Peyer's patch (tissue), 4 donors: ENCODE results near the gene ZSCAN2. TPM values are rescaled to one million over a fixed set of nuclear protein-coding genes. Genes with fewer than 3 reads are reported as not detected.

Source experiments
- DNase-seq, 3 donors: peaks; one replicate each; pipeline ENCODE4 v3.0.0-alpha.2; 2017 to 2019
- H3K27ac ChIP-seq, 4 donors: fragments of 200-600 bp; sonication (generic); one replicate each; pipeline ENCODE4 v1.5.1; 2016 to 2019
- H3K27me3 ChIP-seq, 2 donors: fragments of 200-600 bp; sonication (generic); one replicate each; pipeline ENCODE4 v1.5.1; 2019
- H3K36me3 ChIP-seq, 3 donors: fragments of 200-600 bp; sonication (generic); one replicate each; pipeline ENCODE4 v1.5.1; 2016 to 2019
- H3K4me1 ChIP-seq, 4 donors: fragments of 200-600 bp; sonication (generic); one replicate each; pipeline ENCODE4 v1.5.1; 2016 to 2019
- H3K4me3 ChIP-seq, 4 donors: fragments of 200-600 bp; sonication (generic); 1 replicate in 3 of 4; 2 replicates in 1 of 4; pipeline ENCODE4 v1.5.1; 2016 to 2019; ENCODE audit warnings: mild to moderate bottlenecking in 1 of 4
- H3K9me3 ChIP-seq, 4 donors: fragments of 200-600 bp; sonication (generic); one replicate each; pipeline ENCODE4 v1.5.1; 2016 to 2019; ENCODE audit warnings: mild to moderate bottlenecking in 1 of 4
- CTCF ChIP-seq, 6 experiments: fragments of 450-650 bp in 4 of 6; fragments of 200-600 bp in 2 of 6; sonication (generic) in 1 of 6; IDR thresholded peaks; one replicate each; pipeline ENCODE4 v1.5.1; 2017 to 2019; ENCODE audit warnings: antibody characterized with exemption in 6 of 6, mild to moderate bottlenecking in 3 of 6, moderate library complexity in 1 of 6
- POLR2A ChIP-seq, 2 donors: fragments of 450-650 bp; IDR thresholded peaks; one replicate each; pipeline ENCODE4 v1.5.1; 2017; ENCODE audit warnings: antibody characterized with exemption in 2 of 2, mild to moderate bottlenecking in 2 of 2, moderate library complexity in 2 of 2
- total RNA-seq, 4 donors: library from RNA; depleted of rRNA; stranded (reverse); fragments of >200 nt; gene quantifications; one replicate each; pipeline ENCODE4 v1.1.0, GENCODE V29; 2016

Gene ZSCAN2
- total RNA-seq, 4 donors from 2014 or later, result 4.4 to 22.3 (median 10.2) TPM

- no peak for TF ChIP-seq CTCF (IDR thresholded peaks at IDR 0.05)
- no peak for TF ChIP-seq POLR2A (IDR thresholded peaks at IDR 0.05)
- Histone ChIP-seq H3K36me3 (peaks cover 0 to 3% (median 0%) of the 10 kb centered on the region in 3 donors), H3K4me1 (peaks cover 0 to 14% (median 4%) of the 10 kb centered on the region in 4 donors), H3K27me3 (no peaks in the 10 kb centered on the region), H3K27ac (no peak overlapping the region), H3K4me3 (no peak overlapping the region), H3K9me3 (no peaks in the 10 kb centered on the region)
- no peak for DNase-seq
These were observed 9.2 kb downstream of the ZSCAN2 start for GRCh38 chr15:84609818-84610525.

- no peak overlapping the region for H3K27ac ChIP-seq
- no peak for DNase-seq
- no peak overlapping the region for H3K4me3 ChIP-seq
- H3K4me1 ChIP-seq, result peaks cover 0 to 9% (median 0%) of the 10 kb centered on the region in 4 donors
- no peaks in the 10 kb centered on the region for H3K9me3 ChIP-seq
- H3K27me3 ChIP-seq, result no peaks in the 10 kb centered on the region
- no peak for TF ChIP-seq POLR2A (IDR thresholded peaks at IDR 0.05)
- TF ChIP-seq CTCF (IDR thresholded peaks at IDR 0.05), result no peak
- H3K36me3 ChIP-seq, result peaks cover 0 to under 1% (median 0%) of the 10 kb centered on the region in 3 donors
These were observed 10.8 kb downstream of the ZSCAN2 start for GRCh38 chr15:84611631-84612030.

- Histone ChIP-seq H3K4me3 (no peak overlapping the region), H3K27me3 (no peaks in the 10 kb centered on the region), H3K27ac (no peak overlapping the region), H3K4me1 (no peaks in the 10 kb centered on the region), H3K9me3 (peaks cover 0 to 7% (median 6%) of the 10 kb centered on the region in 4 donors), H3K36me3 (peaks cover 0 to 8% (median 0%) of the 10 kb centered on the region in 3 donors)
- TF ChIP-seq POLR2A (IDR thresholded peaks at IDR 0.05) (no peak), CTCF (IDR thresholded peaks at IDR 0.05) (no peak)
- no peak for DNase-seq
These were observed 15.4 kb downstream of the ZSCAN2 start for GRCh38 chr15:84616235-84616634.

GRCh38 chr15:84620626-84621025 is 19.8 kb downstream of the ZSCAN2 start:
- Histone ChIP-seq H3K36me3 (peaks cover 0 to 23% (median 0%) of the 10 kb centered on the region in 3 donors), H3K27me3 (no peaks in the 10 kb centered on the region), H3K27ac (no peak overlapping the region), H3K4me1 (no peaks in the 10 kb centered on the region), H3K9me3 (peaks cover 0 to 16% (median 12%) of the 10 kb centered on the region in 4 donors), H3K4me3 (no peak overlapping the region)
- TF ChIP-seq POLR2A (IDR thresholded peaks at IDR 0.05) (no peak), CTCF (IDR thresholded peaks at IDR 0.05) (no peak)
- no peak for DNase-seq

- Histone ChIP-seq H3K27me3 (no peaks in the 10 kb centered on the region), H3K27ac (no peak overlapping the region), H3K9me3 (peaks cover 0 to 16% (median 12%) of the 10 kb centered on the region in 4 donors), H3K36me3 (peaks cover 0 to 28% (median 0%) of the 10 kb centered on the region in 3 donors), H3K4me1 (no peaks in the 10 kb centered on the region), H3K4me3 (no peak overlapping the region)
- DNase-seq, result no peak
- TF ChIP-seq CTCF (IDR thresholded peaks at IDR 0.05) (no peak), POLR2A (IDR thresholded peaks at IDR 0.05) (no peak)
These were observed 20.7 kb downstream of the ZSCAN2 start for GRCh38 chr15:84621358-84621979.
